Erythroblast (primary cell): ENCODE data around the gene SLAMF1.

Experiments used
- GATA1 ChIP-seq: IDR thresholded peaks from 2 replicates; pipeline ENCODE4 v1.6.1; 2011; ENCODE audit warnings: low read depth, mild to moderate bottlenecking, control low read depth, low read length, moderate library complexity
- POLR2A ChIP-seq: IDR thresholded peaks from 2 replicates; pipeline ENCODE4 v1.6.1; 2011; ENCODE audit warnings: mild to moderate bottlenecking, low read length

- TF ChIP-seq POLR2A = peak; percentile 54
- no peak for TF ChIP-seq GATA1
Measured at GRCh38 chr1:160578525-160579191, 68.2 kb downstream of the SLAMF1 start.
